Choroid plexus epithelial cell (primary cell): Measurements from ENCODE around the gene SLC44A5.
A peak's percentile ranks its signal among the peaks of the same experiment; 100 is the strongest.

Source experiments
- DNase-seq: peaks from one replicate; pipeline ENCODE4 v3.0.0-alpha.2; 2010; ENCODE audit warnings: low read depth
- H3K4me3 ChIP-seq: 2 replicates; pipeline ENCODE4 v1.5.1; 2011; ENCODE audit warnings: low read depth, mild to moderate bottlenecking, control low read depth, low read length, moderate library complexity
- CTCF ChIP-seq: conservative IDR thresholded peaks from 2 replicates; pipeline ENCODE4 v1.5.1; 2011; ENCODE audit warnings: low read depth, mild to moderate bottlenecking, control low read depth, inconsistent platforms, low read length, moderate library complexity

Gene SLC44A5

GRCh38 chr1:75522389-75522788 lies 88.5 kb downstream of the SLC44A5 start:
- no peak overlapping the region for H3K4me3 ChIP-seq
- TF ChIP-seq CTCF = no peak
- DNase-seq = peak; percentile 2

- no peak for DNase-seq
- TF ChIP-seq CTCF = no peak
- H3K4me3 ChIP-seq = no peak overlapping the region
These were observed 89.3 kb downstream of the SLC44A5 start for GRCh38 chr1:75521658-75522057.

GRCh38 chr1:75520862-75521475 lies 89.9 kb downstream of the SLC44A5 start:
- no peak for DNase-seq
- no peak for TF ChIP-seq CTCF
- H3K4me3 ChIP-seq = no peak overlapping the region

- DNase-seq = no peak
- no peak for TF ChIP-seq CTCF
- H3K4me3 ChIP-seq = no peak overlapping the region
These were observed 91.1 kb downstream of the SLC44A5 start for GRCh38 chr1:75519651-75520427.

GRCh38 chr1:75518686-75519085 lies 92.2 kb downstream of the SLC44A5 start:
- no peak for TF ChIP-seq CTCF
- H3K4me3 ChIP-seq = no peak overlapping the region
- no peak for DNase-seq

GRCh38 chr1:75514270-75514669 lies 96.6 kb downstream of the SLC44A5 start:
- DNase-seq = no peak
- H3K4me3 ChIP-seq = no peak overlapping the region
- no peak for TF ChIP-seq CTCF

- TF ChIP-seq CTCF = no peak
- no peak for DNase-seq
These were observed 103.9 kb downstream of the SLC44A5 start for GRCh38 chr1:75506976-75507375.

More at GRCh38 chr1:75506976-75507375, 103.9 kb downstream of the SLC44A5 start:
- no peak overlapping the region for H3K4me3 ChIP-seq
